IMR-90 (cell line): ENCODE data around the gene NBPF6. TPM values are rescaled to one million over a fixed set of nuclear protein-coding genes. Genes with fewer than 3 reads are reported as not detected.
"Not testable (repeated sequence)": the region's sequence is repeated elsewhere in the genome, so short reads cannot be mapped to it uniquely, and the experiment has no call there.

Experiments
- ATAC-seq: fragments of 200-7000 bp; cut with Tn5 transposase; 2 replicates; pipeline ENCODE4 v1.9.1; 2020; ENCODE audit warnings: low read depth, mild to moderate bottlenecking, moderate library complexity
- BruUV-seq: library from RNA; stranded (reverse); fragments of 400-500 nt; replicated peaks from 2 replicates; lab custom pipeline; 2021; lab: Mats Ljungman, UMichigan
- CTCF ChIA-PET: fragments of 300-600 bp; formaldehyde crosslinking; extraction: SDS; loops from one replicate; lab custom pipeline; 2021; ENCODE audit warnings: antibody characterized with exemption; lab: Yijun Ruan, JAX
- POLR2A ChIA-PET: fragments of 300-600 bp; sonication (Branson Sonifier 250); formaldehyde crosslinking; loops from one replicate; lab custom pipeline; 2022; ENCODE audit warnings: antibody characterized with exemption; ENCODE audit not compliant: unreplicated experiment; lab: Charles Lee
- DNase-seq: peaks from one replicate; pipeline ENCODE4 v3.0.0; 2013
- H2AFZ ChIP-seq: replicated peaks from 2 replicates; pipeline ENCODE3; 2013; ENCODE audit warnings: low read length, mild to moderate bottlenecking; ENCODE audit not compliant: poor library complexity
- H2AK5ac ChIP-seq: 2 replicates; pipeline ENCODE4 v1.6.1; 2013; ENCODE audit warnings: low read depth, low read length, inconsistent platforms
- H2AK9ac ChIP-seq: replicated peaks from 2 replicates; pipeline ENCODE3; 2013; ENCODE audit warnings: mild to moderate bottlenecking, low read depth, low read length, moderate library complexity; ENCODE audit not compliant: poor library complexity
- H2BK120ac ChIP-seq: 2 replicates; pipeline ENCODE4 v1.6.1; 2013; ENCODE audit warnings: low read depth, low read length, inconsistent platforms
- H2BK15ac ChIP-seq: 3 replicates; pipeline ENCODE4 v1.6.1; 2013; ENCODE audit warnings: low read depth, low read length, inconsistent platforms
- H2BK20ac ChIP-seq: 2 replicates; pipeline ENCODE4 v1.6.1; 2013; ENCODE audit warnings: low read depth, mild to moderate bottlenecking, inconsistent platforms, low read length, moderate library complexity
- H2BK5ac ChIP-seq: 2 replicates; pipeline ENCODE4 v1.6.1; 2013; ENCODE audit warnings: mild to moderate bottlenecking, low read depth, low read length, inconsistent platforms; ENCODE audit not compliant: poor library complexity, severe bottlenecking
- H3K14ac ChIP-seq: replicated peaks from 2 replicates; pipeline ENCODE4 v1.6.1; 2013; ENCODE audit warnings: low read depth, low read length, inconsistent platforms
- H3K18ac ChIP-seq: 2 replicates; pipeline ENCODE4 v1.6.1; 2013; ENCODE audit warnings: low read depth, low read length, control low read depth
- H3K23ac ChIP-seq: 2 replicates; pipeline ENCODE4 v1.6.1; 2013; ENCODE audit warnings: low read depth, low read length, inconsistent platforms
- H3K27ac ChIP-seq: 2 replicates; pipeline ENCODE4 v1.5.1; 2013; ENCODE audit warnings: mild to moderate bottlenecking, control low read depth, low read length; ENCODE audit not compliant: insufficient read depth
- H3K27me3 ChIP-seq: 2 replicates; pipeline ENCODE4 v1.6.1; 2013; ENCODE audit warnings: low read length; ENCODE audit not compliant: control insufficient read depth, insufficient read depth
- H3K36me3 ChIP-seq: 2 replicates; pipeline ENCODE4 v1.6.1; 2013; ENCODE audit warnings: low read length, mixed read lengths; ENCODE audit not compliant: control insufficient read depth, insufficient read depth
- H3K4ac ChIP-seq: 2 replicates; pipeline ENCODE4 v1.6.1; 2013; ENCODE audit warnings: low read depth, low read length, inconsistent platforms
- H3K4me1 ChIP-seq: 2 replicates; pipeline ENCODE4 v1.6.1; 2013; ENCODE audit warnings: low read length, mixed read lengths; ENCODE audit not compliant: control insufficient read depth, insufficient read depth
- H3K4me2 ChIP-seq: 2 replicates; pipeline ENCODE4 v1.6.1; 2013; ENCODE audit warnings: low read depth, mild to moderate bottlenecking, control low read depth, low read length, moderate library complexity
- H3K4me3 ChIP-seq: 2 replicates; pipeline ENCODE4 v1.5.1; 2013; ENCODE audit warnings: low read depth, mild to moderate bottlenecking, control low read depth, low read length, moderate library complexity; ENCODE audit not compliant: insufficient read depth
- H3K56ac ChIP-seq: 2 replicates; pipeline ENCODE4 v1.6.1; 2013; ENCODE audit warnings: low read length, inconsistent platforms; ENCODE audit not compliant: insufficient read depth; ENCODE audit errors: extremely low read depth
- H3K79me1 ChIP-seq, 2 experiments: 2 replicates each; pipeline ENCODE4 v1.6.1; 2013; ENCODE audit warnings: low read length in 2 of 2, inconsistent platforms in 1 of 2, low read depth in 1 of 2
- H3K9ac ChIP-seq: 2 replicates; pipeline ENCODE4 v1.6.1; 2013; ENCODE audit warnings: low read depth, low read length, control low read depth
- H3K9me1 ChIP-seq: 2 replicates; pipeline ENCODE4 v1.6.1; 2013; ENCODE audit warnings: low read length, inconsistent platforms; ENCODE audit not compliant: insufficient read depth
- H3K9me3 ChIP-seq: 2 replicates; pipeline ENCODE4 v1.6.1; 2013; ENCODE audit warnings: low read length; ENCODE audit not compliant: control insufficient read depth, insufficient read depth
- H4K20me1 ChIP-seq: 2 replicates; pipeline ENCODE4 v1.6.1; 2013; ENCODE audit warnings: low read length, inconsistent platforms; ENCODE audit not compliant: insufficient read depth
- H4K5ac ChIP-seq: 2 replicates; pipeline ENCODE4 v1.6.1; 2013; ENCODE audit warnings: mild to moderate bottlenecking, low read depth, low read length, control low read depth
- H4K8ac ChIP-seq, 2 experiments: 2 replicates each; pipeline ENCODE4 v1.6.1; 2013; ENCODE audit warnings: low read depth in 2 of 2, low read length in 2 of 2, control low read depth in 1 of 2, inconsistent platforms in 1 of 2
- H4K91ac ChIP-seq: 2 replicates; pipeline ENCODE4 v1.6.1; 2013; ENCODE audit warnings: low read depth, low read length, inconsistent platforms; ENCODE audit not compliant: insufficient read depth
- WGBS, 2 experiments: methylation state at CpG; one replicate each; pipeline versions ENCODE4 v1.1.5 to v1.1.7; 2013; ENCODE audit warnings: missing lambda C conversion rate in 2 of 2; ENCODE audit not compliant: insufficient read length in 1 of 2; ENCODE audit errors: extremely low coverage in 2 of 2; 5-methylcytosine and 5-hydroxymethylcytosine counted together
- dilution Hi-C: fragments of 300-500 bp; cut with HindIII; formaldehyde crosslinking; loops from one replicate; pipeline ENCODE4 v1.14.3; 2018; ENCODE audit warnings: low sequenced_read_pairs; ENCODE audit not compliant: unreplicated experiment
- in situ Hi-C: fragments of 300-500 bp; cut with MboI; formaldehyde crosslinking; loops from 3 replicates; pipeline ENCODE4 v1.14.3; 2019; ENCODE audit warnings: low sequenced_read_pairs, inconsistent platforms, mixed read lengths
- intact Hi-C: fragments of 100-400 bp; cut with micrococcal nuclease; formaldehyde crosslinking; loops from 2 replicates; pipeline ENCODE4 v1.10.0; 2022
- polyA plus RNA-seq, 3 experiments: library from polyadenylated mRNA; depleted of rRNA; stranded (reverse); fragments of >200 nt; gene quantifications; 2 replicates each; pipeline ENCODE4 v1.2.3, GENCODE V29; 2012; ENCODE audit warnings: low replicate concordance in 1 of 3
- total RNA-seq: library from RNA; depleted of rRNA; stranded (reverse); fragments of >200 nt; gene quantifications from 2 replicates; pipeline ENCODE4 v1.2.3, GENCODE V29; 2012

Gene NBPF6
- total and polyA plus RNA-seq, 2 of the 4 experiments (the other 2 are of a cell fraction): not detected

DNA sequence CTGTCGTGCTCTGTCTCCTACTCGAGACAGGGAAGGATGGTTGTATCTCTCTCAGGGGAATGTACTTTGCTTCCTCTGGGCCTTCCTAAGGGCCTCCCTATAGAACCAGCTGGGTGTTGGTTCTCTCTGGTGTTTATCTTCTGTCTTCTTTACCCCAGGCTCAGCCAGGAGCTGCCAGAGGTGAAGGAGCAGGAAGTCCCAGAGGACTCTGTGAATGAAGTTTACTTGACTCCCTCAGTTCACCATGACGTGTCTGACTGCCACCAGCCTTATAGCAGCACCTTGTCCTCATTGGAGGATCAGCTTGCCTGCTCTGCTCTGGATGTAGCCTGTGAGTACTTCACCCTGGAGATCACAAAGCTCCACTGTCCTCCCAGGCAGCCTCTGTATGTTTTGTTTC, 11.6 kb downstream of the NBPF6 start:
- dilution Hi-C loops, H3K79me1 ChIP-seq, H3K36me3 ChIP-seq, H3K23ac ChIP-seq, DNase-seq, H3K4me3 ChIP-seq, H3K4me1 ChIP-seq, H3K9me1 ChIP-seq, intact Hi-C loops, CTCF ChIA-PET, H3K27ac ChIP-seq, H3K18ac ChIP-seq, H3K4ac ChIP-seq, POLR2A ChIA-PET, H2BK120ac ChIP-seq, in situ Hi-C loops, H2BK15ac ChIP-seq, H4K8ac ChIP-seq, H4K91ac ChIP-seq, H3K56ac ChIP-seq, H3K27me3 ChIP-seq, H4K20me1 ChIP-seq, H2AFZ ChIP-seq, H2AK5ac ChIP-seq, H3K9me3 ChIP-seq, H3K9ac ChIP-seq, H2BK5ac ChIP-seq, BruUV-seq, H4K5ac ChIP-seq, H3K14ac ChIP-seq, H2AK9ac ChIP-seq, H2BK20ac ChIP-seq, H3K4me2 ChIP-seq, ATAC-seq: not testable (repeated sequence)
- WGBS, 2 experiments: no CpG with 5 or more reads among the region's 3 CpGs

DNA sequence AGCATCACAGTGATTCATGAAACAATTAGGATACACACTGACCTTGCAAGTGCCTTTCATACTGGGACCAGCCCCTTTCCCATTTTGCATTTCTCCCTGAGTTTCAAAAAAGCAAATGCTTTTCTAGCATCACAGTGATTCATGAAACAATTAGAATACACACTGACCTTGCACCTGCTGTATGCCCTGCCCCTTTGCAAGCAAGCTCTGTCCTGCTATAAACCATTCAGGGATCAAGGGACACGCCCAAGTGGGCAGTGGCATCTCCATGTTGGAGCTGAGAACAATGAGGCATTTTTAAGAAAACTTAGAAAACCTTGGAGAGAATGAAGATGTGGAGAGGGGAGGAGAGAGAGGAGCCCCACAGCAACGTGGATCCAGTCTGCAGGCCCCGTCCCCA, 13.8 kb downstream of the NBPF6 start:
- H2BK15ac ChIP-seq, H2AFZ ChIP-seq, H3K4me3 ChIP-seq, H3K23ac ChIP-seq, CTCF ChIA-PET, H3K9ac ChIP-seq, H3K4me1 ChIP-seq, H4K5ac ChIP-seq, H4K20me1 ChIP-seq, H3K14ac ChIP-seq, H2AK9ac ChIP-seq, H2BK5ac ChIP-seq, BruUV-seq, H3K9me3 ChIP-seq, H3K18ac ChIP-seq, intact Hi-C loops, ATAC-seq, POLR2A ChIA-PET, H3K56ac ChIP-seq, H3K27ac ChIP-seq, in situ Hi-C loops, H2BK20ac ChIP-seq, H3K4me2 ChIP-seq, H3K36me3 ChIP-seq, H2BK120ac ChIP-seq, dilution Hi-C loops, H3K9me1 ChIP-seq, H4K91ac ChIP-seq, H3K4ac ChIP-seq, DNase-seq, H4K8ac ChIP-seq, H3K79me1 ChIP-seq, H3K27me3 ChIP-seq, H2AK5ac ChIP-seq: not testable (repeated sequence)
- WGBS, 2 experiments: no CpG with 5 or more reads among the region's 3 CpGs
